DOHH2 (cell line): ENCODE measurements around the gene DZIP3.

Experiments
- H3F3A ChIP-seq: fragments of 200-600 bp; sonication (generic), shearing (Covaris generic); 2 replicates; pipeline ENCODE4 v1.6.0; 2016; ENCODE audit warnings: antibody characterized with exemption, mild to moderate bottlenecking; ENCODE audit not compliant: control insufficient read depth, insufficient read depth
- H3K27ac ChIP-seq: fragments of 200-600 bp; sonication (generic); 2 replicates; pipeline ENCODE4 v1.5.1; 2014; ENCODE audit warnings: low read depth, mild to moderate bottlenecking, low read length, moderate library complexity
- H3K27me3 ChIP-seq: fragments of 200-600 bp; sonication (generic); 2 replicates; pipeline ENCODE4 v1.6.1; 2014; ENCODE audit warnings: mild to moderate bottlenecking, low read length, mixed read lengths; ENCODE audit not compliant: control insufficient read depth
- H3K36me3 ChIP-seq: fragments of 200-600 bp; sonication (generic); 2 replicates; pipeline ENCODE4 v1.6.1; 2014; ENCODE audit warnings: mild to moderate bottlenecking, low read length, moderate library complexity, mixed read lengths; ENCODE audit not compliant: control insufficient read depth
- H3K4me1 ChIP-seq: fragments of 200-600 bp; sonication (generic); 2 replicates; pipeline ENCODE4 v1.6.1; 2014; ENCODE audit warnings: mild to moderate bottlenecking, low read length, mixed read lengths; ENCODE audit not compliant: control insufficient read depth
- H3K4me2 ChIP-seq: fragments of 200-600 bp; sonication (generic); 2 replicates; pipeline ENCODE4 v1.6.0; 2014; ENCODE audit warnings: mild to moderate bottlenecking, low read length, moderate library complexity
- H3K4me3 ChIP-seq: fragments of 200-600 bp; sonication (generic); 2 replicates; pipeline ENCODE4 v1.5.1; 2014; ENCODE audit warnings: mild to moderate bottlenecking, low read length, mixed read lengths
- H3K79me2 ChIP-seq: fragments of 200-600 bp; sonication (generic); 2 replicates; pipeline ENCODE4 v1.6.1; 2014; ENCODE audit warnings: mild to moderate bottlenecking, low read length, mixed read lengths; ENCODE audit not compliant: control insufficient read depth
- H3K9me2 ChIP-seq: fragments of 200-600 bp; sonication (generic); replicated peaks from 2 replicates; pipeline ENCODE4 v1.6.1; 2014; ENCODE audit warnings: mild to moderate bottlenecking, low read length, mixed read lengths; ENCODE audit not compliant: control insufficient read depth
- H3K9me3 ChIP-seq: fragments of 200-600 bp; sonication (generic); 2 replicates; pipeline ENCODE4 v1.6.1; 2014; ENCODE audit warnings: antibody characterized with exemption, low read length, mixed read lengths; ENCODE audit not compliant: control insufficient read depth, insufficient read depth
- H4K20me1 ChIP-seq: fragments of 200-600 bp; sonication (generic); 2 replicates; pipeline ENCODE4 v1.6.0; 2014; ENCODE audit warnings: low read depth, mild to moderate bottlenecking, antibody characterized with exemption, low read length, moderate library complexity; ENCODE audit not compliant: control insufficient read depth, insufficient read depth
- CTCF ChIP-seq: fragments of 200-600 bp; sonication (generic); IDR thresholded peaks from one replicate; pipeline ENCODE4 v1.5.1; 2014; ENCODE audit warnings: antibody characterized with exemption, mild to moderate bottlenecking, low read depth, low read length; ENCODE audit not compliant: poor library complexity, severe bottlenecking
- EZH2phosphoT487 ChIP-seq: fragments of 200-600 bp; sonication (generic); IDR thresholded peaks from 2 replicates; pipeline ENCODE4 v1.6.1; 2017; ENCODE audit warnings: borderline replicate concordance, mild to moderate bottlenecking, antibody characterized with exemption, low read length, moderate library complexity, mixed read lengths

Gene DZIP3

DNA sequence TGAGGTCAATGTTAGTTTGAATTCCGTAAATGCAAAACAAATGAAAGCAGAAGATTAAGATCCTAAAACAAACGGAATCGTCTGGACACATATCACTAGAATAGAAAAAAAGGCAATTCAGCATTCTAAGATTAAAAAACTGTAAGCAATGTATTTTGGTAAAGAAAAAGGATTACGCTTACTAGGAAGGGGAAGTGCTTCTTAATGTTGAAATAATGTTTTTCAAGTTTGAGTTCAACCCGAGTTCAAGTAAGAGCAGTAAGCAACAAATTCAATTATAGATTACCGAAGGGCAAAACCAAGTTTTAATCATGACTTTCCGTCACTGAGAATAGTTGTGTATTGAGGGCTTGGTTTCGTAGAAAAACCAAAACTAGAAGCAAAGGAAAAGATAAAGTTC is 921 bp upstream of the DZIP3 start:
- peaks cover 91% of the 10 kb centered on the region for H3K79me2 ChIP-seq
- peaks cover 53% of the 10 kb centered on the region for H3K36me3 ChIP-seq
- TF ChIP-seq CTCF: no peak
- no peak for TF ChIP-seq EZH2phosphoT487
- H3K4me1 ChIP-seq: peaks cover 35% of the 10 kb centered on the region
- no peaks in the 10 kb centered on the region for H3F3A ChIP-seq
- H3K4me2 ChIP-seq: peak overlapping the region; percentile 74
- H3K9me2 ChIP-seq: no peaks in the 10 kb centered on the region
- H3K27me3 ChIP-seq: no peaks in the 10 kb centered on the region
- no peaks in the 10 kb centered on the region for H3K9me3 ChIP-seq
- H4K20me1 ChIP-seq: peaks cover 13% of the 10 kb centered on the region
- peak overlapping the region; percentile 90 for H3K4me3 ChIP-seq
- H3K27ac ChIP-seq: peak overlapping the region; percentile 74

GRCh38 chr3:108589998-108590323 is 439 bp downstream of the DZIP3 start:
- Histone ChIP-seq H3K36me3 (peaks cover 40% of the 10 kb centered on the region), H4K20me1 (peaks cover 13% of the 10 kb centered on the region), H3K4me2 (peak overlapping the region; percentile 74), H3F3A (no peaks in the 10 kb centered on the region), H3K79me2 (peaks cover 80% of the 10 kb centered on the region), H3K4me3 (peak overlapping the region; percentile 90), H3K9me2 (no peaks in the 10 kb centered on the region), H3K9me3 (no peaks in the 10 kb centered on the region), H3K4me1 (peaks cover 35% of the 10 kb centered on the region), H3K27me3 (no peaks in the 10 kb centered on the region), H3K27ac (peak overlapping the region; percentile 74)
- TF ChIP-seq CTCF (no peak), EZH2phosphoT487 (no peak)

GRCh38 chr3:108590460-108590859 is 938 bp downstream of the DZIP3 start:
- peak overlapping the region; percentile 74 for H3K27ac ChIP-seq

More at GRCh38 chr3:108590460-108590859, 938 bp downstream of the DZIP3 start:
- H3K27me3 ChIP-seq: no peaks in the 10 kb centered on the region
- H3K4me3 ChIP-seq: peak overlapping the region; percentile 90
- no peaks in the 10 kb centered on the region for H3F3A ChIP-seq
- H3K4me2 ChIP-seq: peak overlapping the region; percentile 74
- TF ChIP-seq EZH2phosphoT487 (no peak), CTCF (no peak)
- H3K79me2 ChIP-seq: peaks cover 78% of the 10 kb centered on the region
- no peaks in the 10 kb centered on the region for H3K9me2 ChIP-seq
- peaks cover 13% of the 10 kb centered on the region for H4K20me1 ChIP-seq
- peaks cover 35% of the 10 kb centered on the region for H3K36me3 ChIP-seq
- H3K4me1 ChIP-seq: peaks cover 35% of the 10 kb centered on the region
- no peaks in the 10 kb centered on the region for H3K9me3 ChIP-seq
